ENCODE data around the gene HOXA6. TPM values are rescaled to one million over a fixed set of nuclear protein-coding genes. Genes with fewer than 3 reads are reported as not detected.

Gene HOXA6
- total RNA-seq, 1 experiment from 2014 or later: not detected

DNA sequence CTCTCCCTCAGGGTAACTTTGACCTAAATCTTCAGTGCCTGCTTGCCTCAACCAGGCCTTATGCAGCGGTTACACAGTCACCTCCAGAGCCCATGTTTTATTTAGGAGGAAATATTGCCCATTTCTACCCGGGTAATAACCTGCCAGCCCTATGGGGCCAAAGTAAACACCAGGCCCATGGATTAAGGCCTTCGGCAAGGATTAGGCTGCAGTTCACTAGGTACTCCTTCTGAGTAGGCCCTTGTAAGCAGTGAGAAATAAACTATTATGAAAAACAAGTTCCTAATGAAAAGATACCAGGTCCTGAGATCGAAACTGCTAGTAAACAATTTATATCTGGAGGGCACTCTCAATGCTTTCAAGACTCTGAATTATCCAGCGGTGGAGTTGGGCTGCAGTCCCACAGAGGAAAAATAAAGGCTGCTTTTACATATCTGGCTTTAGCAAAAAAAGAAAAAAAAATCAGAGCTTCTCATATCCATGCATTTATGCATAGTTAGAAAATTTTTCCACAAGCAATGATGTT lies 30.3 kb upstream of the HOXA6 start:
- Histone ChIP-seq H3K4me2 (ENCODE audit: insufficient read depth, insufficient read length, low read length) (no peak overlapping the region), H3K18ac (ENCODE audit: insufficient read length, low read depth, low read length) (no peak overlapping the region), H3K14ac (ENCODE audit: insufficient read depth, low read length) (no peak overlapping the region), H3K23ac (ENCODE audit: insufficient read length, low read depth, low read length) (no peak overlapping the region), H4K8ac (replicated peaks; ENCODE audit: insufficient read length, low read depth, low read length) (no peak overlapping the region), H3T11ph (ENCODE audit: low read length) (no peak overlapping the region), H4K20me1 (ENCODE audit: control insufficient read depth, insufficient read depth, insufficient read length) (no peaks in the 10 kb centered on the region), H3K79me1 (ENCODE audit: insufficient read depth, low read depth, low read length, poor library complexity, severe bottlenecking) (no peaks in the 10 kb centered on the region), H2BK12ac (ENCODE audit: insufficient read length, low read depth, low read length) (no peak overlapping the region), H4K91ac (ENCODE audit: insufficient read length, low read depth, low read length) (no peak overlapping the region), H2BK20ac (ENCODE audit: low read depth, low read length, poor library complexity, severe bottlenecking) (no peak overlapping the region), H2BK15ac (ENCODE audit: low read depth, low read length) (no peak overlapping the region), H2AFZ (ENCODE audit: low read length) (no peak overlapping the region), H3K79me2 (ENCODE audit: insufficient read depth, low read length) (no peaks in the 10 kb centered on the region), H2AK5ac (ENCODE audit: insufficient read length, low read length) (no peak overlapping the region), H3K27me3 (ENCODE audit: insufficient read depth, low read length) (peaks cover 98% of the 10 kb centered on the region), H3K9me3 (ENCODE audit: control insufficient read depth, low read depth, low read length) (no peaks in the 10 kb centered on the region), H3K9ac (ENCODE audit: extremely low read depth, insufficient read length, low read length) (no peak overlapping the region), H2BK5ac (ENCODE audit: insufficient read length, low read length) (no peak overlapping the region), H3K4me1 (ENCODE audit: insufficient read depth, low read length) (no peaks in the 10 kb centered on the region), H2BK120ac (ENCODE audit: low read depth, low read length, poor library complexity, severe bottlenecking) (no peak overlapping the region), H3K27ac (ENCODE audit: insufficient read length, low read depth, low read length) (no peak overlapping the region), H3K4ac (ENCODE audit: low read depth, low read length) (no peak overlapping the region), H3K23me2 (ENCODE audit: insufficient read length, low read depth, low read length, poor library complexity, severe bottlenecking) (no peaks in the 10 kb centered on the region), H4K5ac (ENCODE audit: insufficient read length, low read depth, low read length) (no peak overlapping the region), H3K56ac (ENCODE audit: insufficient read length, low read depth, low read length) (no peak overlapping the region)
- TF ChIP-seq, protein P1, sequence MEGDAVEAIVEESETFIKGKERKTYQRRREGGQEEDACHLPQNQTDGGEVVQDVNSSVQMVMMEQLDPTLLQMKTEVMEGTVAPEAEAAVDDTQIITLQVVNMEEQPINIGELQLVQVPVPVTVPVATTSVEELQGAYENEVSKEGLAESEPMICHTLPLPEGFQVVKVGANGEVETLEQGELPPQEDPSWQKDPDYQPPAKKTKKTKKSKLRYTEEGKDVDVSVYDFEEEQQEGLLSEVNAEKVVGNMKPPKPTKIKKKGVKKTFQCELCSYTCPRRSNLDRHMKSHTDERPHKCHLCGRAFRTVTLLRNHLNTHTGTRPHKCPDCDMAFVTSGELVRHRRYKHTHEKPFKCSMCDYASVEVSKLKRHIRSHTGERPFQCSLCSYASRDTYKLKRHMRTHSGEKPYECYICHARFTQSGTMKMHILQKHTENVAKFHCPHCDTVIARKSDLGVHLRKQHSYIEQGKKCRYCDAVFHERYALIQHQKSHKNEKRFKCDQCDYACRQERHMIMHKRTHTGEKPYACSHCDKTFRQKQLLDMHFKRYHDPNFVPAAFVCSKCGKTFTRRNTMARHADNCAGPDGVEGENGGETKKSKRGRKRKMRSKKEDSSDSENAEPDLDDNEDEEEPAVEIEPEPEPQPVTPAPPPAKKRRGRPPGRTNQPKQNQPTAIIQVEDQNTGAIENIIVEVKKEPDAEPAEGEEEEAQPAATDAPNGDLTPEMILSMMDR (conservative IDR thresholded peaks at IDR 0.05): no peak
- Mint-ChIP-seq H3K27me3 (ENCODE audit: low read depth) (peaks cover 98% of the 10 kb centered on the region), H3K4me3 (no peak overlapping the region), H3K9me3 (peaks cover 2 to 14% of the 10 kb centered on the region in 2 experiments; a peak in 1 of 5 replicates), H3K36me3 (ENCODE audit: insufficient read depth in 1 of 3, low read depth in 3 of 3) (no peaks in the 10 kb centered on the region; a peak in 2 of 7 replicates), H3K4me1 (peaks cover 3 to 12% of the 10 kb centered on the region in 2 experiments), H3K27ac (no peak overlapping the region)
- no CpG with 5 or more reads among the region's 5 CpGs for whole genome bisulfite sequencing (ENCODE audit: extremely low coverage, insufficient read length, low lambda C conversion rate)
- no peak for DNase-seq

Measured in H9 (cell line).